A549 (cell line): Measurements from ENCODE around the gene MESD. TPM values are rescaled to one million over a fixed set of nuclear protein-coding genes. Genes with fewer than 3 reads are reported as not detected.

Experiments
- ATAC-seq, 2 experiments: fragments of 200-7000 bp in 1 of 2; fragments of >200 bp in 1 of 2; cut with Nextera tagmentation in 1 of 2; cut with Tn5 transposase in 1 of 2; 3 replicates each; pipeline versions ENCODE4 v1.8.0 to v1.9.1; 2018 to 2020; ENCODE audit warnings: mild to moderate bottlenecking in 1 of 2, moderate library complexity in 1 of 2
- CTCF ChIA-PET: fragments of 300-600 bp; sonication (Branson Sonifier 250); formaldehyde crosslinking; extraction: SDS; loops from one replicate; lab custom pipeline; 2021; ENCODE audit warnings: antibody characterized with exemption, inconsistent platforms; lab: Yijun Ruan, JAX
- POLR2A ChIA-PET: fragments of 350-600 bp; formaldehyde crosslinking; extraction: SDS; loops from one replicate; lab custom pipeline; 2021; ENCODE audit warnings: antibody characterized with exemption, inconsistent platforms; lab: Yijun Ruan, JAX
- DNase-seq, 2 experiments: peaks; one replicate each; pipeline versions ENCODE4 v3.0.0 to v3.0.0-alpha.2; 2011 to 2016; ENCODE audit warnings: low read depth in 1 of 2, low spot score in 1 of 2
- FAIRE-seq: peaks from 2 replicates; lab custom pipeline; 2011; peaks lifted over from hg19 to GRCh38; lab: Jason Lieb, UNC
- H3K27ac ChIP-seq, 2 experiments: fragments of >200 bp; sonication (Bioruptor Twin); formaldehyde crosslinking; 3 replicates each; pipeline ENCODE4 v1.5.1; 2016 to 2017
- H3K4me1 ChIP-seq: fragments of >200 bp; sonication (Bioruptor Twin); formaldehyde crosslinking; 3 replicates; pipeline ENCODE4 v1.6.1; 2016
- H3K4me2 ChIP-seq: fragments of >200 bp; sonication (Bioruptor Twin); formaldehyde crosslinking; 3 replicates; pipeline ENCODE4 v1.6.1; 2016
- H3K4me3 ChIP-seq: fragments of >200 bp; sonication (Bioruptor Twin); formaldehyde crosslinking; 3 replicates; pipeline ENCODE4 v1.5.1; 2016
- H3K9me3 ChIP-seq: fragments of >200 bp; sonication (Bioruptor Twin); formaldehyde crosslinking; 3 replicates; pipeline ENCODE4 v1.6.1; 2016
- CBX2 ChIP-seq: fragments of 200-600 bp; sonication (generic); IDR thresholded peaks from 2 replicates; pipeline ENCODE4 v1.6.1; 2016; ENCODE audit warnings: low read depth, mild to moderate bottlenecking, borderline replicate concordance
- CHD4 ChIP-seq: fragments of 200-600 bp; sonication (generic); IDR thresholded peaks from 2 replicates; pipeline ENCODE4 v1.6.1; 2016; ENCODE audit warnings: antibody characterized with exemption, mild to moderate bottlenecking, borderline replicate concordance
- CTCF ChIP-seq: fragments of >200 bp; sonication (Bioruptor Twin); formaldehyde crosslinking; IDR thresholded peaks from 3 replicates; pipeline ENCODE4 v1.5.1; 2016
- FOXS1 ChIP-seq: fragments of 250-450 bp; sonication (Bioruptor Pico); IDR thresholded peaks from 2 replicates; pipeline ENCODE4 v1.5.0; 2020; ENCODE audit warnings: mild to moderate bottlenecking, moderate library complexity
- GATA3 ChIP-seq: IDR thresholded peaks from 2 replicates; pipeline ENCODE4 v1.6.1; 2012; ENCODE audit warnings: borderline replicate concordance
- HEYL ChIP-seq: fragments of 250-450 bp; sonication (Bioruptor Pico); IDR thresholded peaks from 2 replicates; pipeline ENCODE4 v1.8.0; 2021; ENCODE audit warnings: mild to moderate bottlenecking, moderate library complexity
- HMGXB4 ChIP-seq: fragments of 250-450 bp; sonication (Bioruptor Pico); IDR thresholded peaks from 2 replicates; pipeline ENCODE4 v1.5.0; 2021; ENCODE audit warnings: mild to moderate bottlenecking, moderate library complexity, borderline replicate concordance
- JUNB ChIP-seq: fragments of >200 bp; sonication (Bioruptor Twin); formaldehyde crosslinking; IDR thresholded peaks from 2 replicates; pipeline ENCODE4 v1.6.1; 2016
- MAZ ChIP-seq: fragments of 150-350 bp; IDR thresholded peaks from 2 replicates; pipeline ENCODE4 v1.6.1; 2014; ENCODE audit warnings: antibody characterized with exemption, low read depth, low read length, borderline replicate concordance
- NPAS2 ChIP-seq: fragments of 250-450 bp; sonication (Bioruptor Pico); IDR thresholded peaks from 2 replicates; pipeline ENCODE4 v1.8.0; 2022; ENCODE audit warnings: mild to moderate bottlenecking, moderate library complexity, borderline replicate concordance
- PHF8 ChIP-seq: fragments of 200-600 bp; sonication (generic); IDR thresholded peaks from 2 replicates; pipeline ENCODE4 v1.6.1; 2016; ENCODE audit warnings: low read depth, mild to moderate bottlenecking, antibody characterized with exemption, moderate library complexity, borderline replicate concordance
- RAD21 ChIP-seq, 2 experiments: fragments of >200 bp in 1 of 2; sonication (Bioruptor Twin) in 1 of 2; formaldehyde crosslinking in 1 of 2; IDR thresholded peaks in 1 of 2; conservative IDR thresholded peaks in 1 of 2; 2 replicates in 1 of 2; 3 replicates in 1 of 2; pipeline ENCODE4 v1.6.1; 2012 to 2018; ENCODE audit warnings: inconsistent platforms in 1 of 2
- RCOR1 ChIP-seq: fragments of 150-350 bp; IDR thresholded peaks from 2 replicates; pipeline ENCODE4 v1.6.1; 2014; ENCODE audit warnings: antibody characterized with exemption, low read length, low read depth
- RNF2 ChIP-seq: fragments of 200-600 bp; sonication (generic); IDR thresholded peaks from 2 replicates; pipeline ENCODE4 v1.6.1; 2016; ENCODE audit warnings: low read depth, mild to moderate bottlenecking, antibody characterized with exemption, moderate library complexity, borderline replicate concordance
- TFCP2L1 ChIP-seq: fragments of 250-450 bp; sonication (Bioruptor Pico); IDR thresholded peaks from 2 replicates; pipeline ENCODE4 v1.5.0; 2021; ENCODE audit warnings: mild to moderate bottlenecking
- WGBS: methylation state at CpG from one replicate; pipeline ENCODE4 v1.1.6; 2017; ENCODE audit errors: missing lambda C conversion rate; 5-methylcytosine and 5-hydroxymethylcytosine counted together
- polyA plus RNA-seq, 4 experiments: library from polyadenylated mRNA; depleted of rRNA in 3 of 4; stranded (reverse); fragments of >200 nt; fragmentation: RNase III in 1 of 4; extraction: RNeasy Plus Mini Kit Qiagen cat#74134 plus additional on column Dnase treatment in 1 of 4; gene quantifications; 2 replicates in 3 of 4; 3 replicates in 1 of 4; pipeline ENCODE4 v1.2.3, GENCODE V29; 2011 to 2017

Gene MESD
- polyA plus RNA-seq, 2 of the 4 experiments (the other 2 are of a cell fraction) = 35.6 to 39.4 TPM

GRCh38 chr15:80996247-80996646 lies 6.6 kb upstream of the MESD start:
- Histone ChIP-seq H3K4me1 (peaks cover 7% of the 10 kb centered on the region), H3K4me2 (no peak overlapping the region)
- FAIRE-seq = no peak
- peak in 1 of 2 experiments; percentile 38; a peak in 2 of 5 replicates for TF ChIP-seq RAD21 (conservative IDR thresholded peaks at IDR 0.05 in 1 of 2, IDR thresholded peaks at IDR 0.05 in 1 of 2)
- TF ChIP-seq CTCF = peak; percentile 28
- TF ChIP-seq GATA3 = no peak
- TF ChIP-seq, all 56 proteins: peak for 2
- ATAC-seq (no peak), DNase-seq (peak in 1 of 2 experiments; percentile 58)
- H3K4me3 ChIP-seq = no peak overlapping the region
- WGBS = 87% methylated on average over 1 of the region's 1 CpG
- ChIA-PET CTCF (no interaction called here), POLR2A (no interaction called here)
- no peak overlapping the region for H3K27ac ChIP-seq
- no peaks in the 10 kb centered on the region for H3K9me3 ChIP-seq

GRCh38 chr15:80992441-80992840 lies 2.8 kb upstream of the MESD start:
- no peak for ATAC-seq
- Histone ChIP-seq H3K9me3 (no peaks in the 10 kb centered on the region), H3K4me3 (no peak overlapping the region), H3K27ac (no peak overlapping the region), H3K4me2 (no peak overlapping the region), H3K4me1 (peaks cover 18% of the 10 kb centered on the region; the same call in 2 of the 3 replicates)
- FAIRE-seq = no peak
- 100% methylated on average over 1 of the region's 1 CpG for WGBS
- TF ChIP-seq RCOR1 = no peak
- no peak for TF ChIP-seq CHD4
- CTCF ChIA-PET = interaction anchor here (1.0 to 1.2 kb wide), 2 partner anchors 23 to 213 kb away, joined by 3 to 5 read pairs; partner anchors contain the start of gene CEMIP
- POLR2A ChIA-PET = no interaction called here
- DNase-seq = no peak

GRCh38 chr15:80992006-80992405 lies 2.4 kb upstream of the MESD start:
- no peak for FAIRE-seq
- H3K27ac ChIP-seq = no peak overlapping the region
- no peak for ATAC-seq
- no peaks in the 10 kb centered on the region for H3K9me3 ChIP-seq
- POLR2A ChIA-PET = interaction anchor here (2.4 kb wide), 1 partner anchor 9 kb away, joined by 30 read pairs; the partner anchor contains the start of gene TLNRD1
- DNase-seq = no peak
- CTCF ChIA-PET = interaction anchor here (0.7 to 1.8 kb wide), 4 partner anchors 9 to 534 kb away, joined by 3 to 9 read pairs (median 4); partner anchors contain the start of genes CEMIP and TLNRD1
- H3K4me1 ChIP-seq = peaks cover 18% of the 10 kb centered on the region; the same call in 2 of the 3 replicates
- WGBS = 80% methylated on average over 4 of the region's 4 CpGs
- H3K4me3 ChIP-seq = no peak overlapping the region
- no peak for TF ChIP-seq RNF2
- no peak for TF ChIP-seq CBX2
- no peak for TF ChIP-seq TFCP2L1 (CRISPR knock-in tag)
- TF ChIP-seq FOXS1 (CRISPR knock-in tag) = no peak
- TF ChIP-seq HEYL (CRISPR knock-in tag) = no peak
- no peak for TF ChIP-seq NPAS2 (CRISPR knock-in tag)
- TF ChIP-seq HMGXB4 (CRISPR knock-in tag) = no peak
- TF ChIP-seq PHF8 = no peak
- no peak for TF ChIP-seq RAD21 (conservative IDR thresholded peaks at IDR 0.05 in 1 of 2, IDR thresholded peaks at IDR 0.05 in 1 of 2)
- TF ChIP-seq CTCF = no peak
- TF ChIP-seq MAZ = no peak
- no peak for TF ChIP-seq JUNB
- H3K4me2 ChIP-seq = no peak overlapping the region
